Skin of body (tissue), 2 donors: ENCODE results near the gene WSB2. TPM values are rescaled to one million over a fixed set of nuclear protein-coding genes. Genes with fewer than 3 reads are reported as not detected.
"Not testable (repeated sequence)": the region's sequence is repeated elsewhere in the genome, so short reads cannot be mapped to it uniquely, and the experiment has no call there.

Experiments
- DNase-seq: peaks from one replicate; lab custom pipeline; 2025; lab: John Stamatoyannopoulos, UW
- total RNA-seq: library from RNA; depleted of rRNA; stranded (reverse); fragments of >200 nt; gene quantifications from one replicate; pipeline ENCODE4 v1.2.3, GENCODE V29; 2014

The WSB2 gene
- total RNA-seq, result 55.6 TPM

GRCh38 chr12:118061011-118061872 lies at the start of gene WSB2:
Gene WSB2, minus strand, starts transcription at chr12:118061179. Its CDS starts 131 bp downstream, at chr12:118061048.
- peak; percentile 68 for DNase-seq

- no peak for DNase-seq
Observed at GRCh38 chr12:118109088-118109487, 48.1 kb upstream of the WSB2 start.

GRCh38 chr12:118107694-118108093 lies 46.7 kb upstream of the WSB2 start:
- no peak for DNase-seq

- no peak for DNase-seq
Observed at GRCh38 chr12:118107011-118107410, 46.0 kb upstream of the WSB2 start.

GRCh38 chr12:118103601-118104382 lies 42.8 kb upstream of the WSB2 start, which contains the start of gene VSIG10:
Gene VSIG10, minus strand, starts transcription at chr12:118104011. Its CDS starts 340 bp downstream, at chr12:118103671.
- peak; percentile 27 for DNase-seq

GRCh38 chr12:118103201-118103600 lies 42.2 kb upstream of the WSB2 start:
- DNase-seq, result no peak

GRCh38 chr12:118102609-118103008 lies 41.6 kb upstream of the WSB2 start:
- no peak for DNase-seq

- no peak for DNase-seq
Observed at GRCh38 chr12:118102070-118102469, 41.1 kb upstream of the WSB2 start.

GRCh38 chr12:118101051-118101450 lies 40.1 kb upstream of the WSB2 start:
- no peak for DNase-seq

GRCh38 chr12:118098911-118099671 lies 38.1 kb upstream of the WSB2 start:
- DNase-seq, result no peak

- DNase-seq, result no peak
Observed at GRCh38 chr12:118098401-118098800, 37.4 kb upstream of the WSB2 start.

GRCh38 chr12:118094039-118094438 lies 33.1 kb upstream of the WSB2 start:
- DNase-seq, result no peak

- DNase-seq, result no peak
Observed at GRCh38 chr12:118089782-118090181, 28.8 kb upstream of the WSB2 start.

- DNase-seq, result no peak
Observed at GRCh38 chr12:118082161-118082560, 21.2 kb upstream of the WSB2 start.

GRCh38 chr12:118081521-118081920 lies 20.5 kb upstream of the WSB2 start:
- DNase-seq, result not testable (repeated sequence)

- DNase-seq, result no peak
Observed at GRCh38 chr12:118073768-118074167, 12.8 kb upstream of the WSB2 start.

- DNase-seq, result no peak
Observed at GRCh38 chr12:118070650-118071049, 9.7 kb upstream of the WSB2 start.

GRCh38 chr12:118068445-118068844 lies 7.5 kb upstream of the WSB2 start:
- no peak for DNase-seq

GRCh38 chr12:118065380-118065779 lies 4.4 kb upstream of the WSB2 start:
- no peak for DNase-seq

GRCh38 chr12:118064608-118065007 lies 3.6 kb upstream of the WSB2 start:
- DNase-seq, result no peak

GRCh38 chr12:118063576-118064391 lies 2.8 kb upstream of the WSB2 start:
- DNase-seq, result peak; percentile 19
